Measurements from ENCODE around the gene RASL12.
"Not testable (repeated sequence)": the region's sequence is repeated elsewhere in the genome, so short reads cannot be mapped to it uniquely, and the experiment has no call there.

The RASL12 gene

DNA sequence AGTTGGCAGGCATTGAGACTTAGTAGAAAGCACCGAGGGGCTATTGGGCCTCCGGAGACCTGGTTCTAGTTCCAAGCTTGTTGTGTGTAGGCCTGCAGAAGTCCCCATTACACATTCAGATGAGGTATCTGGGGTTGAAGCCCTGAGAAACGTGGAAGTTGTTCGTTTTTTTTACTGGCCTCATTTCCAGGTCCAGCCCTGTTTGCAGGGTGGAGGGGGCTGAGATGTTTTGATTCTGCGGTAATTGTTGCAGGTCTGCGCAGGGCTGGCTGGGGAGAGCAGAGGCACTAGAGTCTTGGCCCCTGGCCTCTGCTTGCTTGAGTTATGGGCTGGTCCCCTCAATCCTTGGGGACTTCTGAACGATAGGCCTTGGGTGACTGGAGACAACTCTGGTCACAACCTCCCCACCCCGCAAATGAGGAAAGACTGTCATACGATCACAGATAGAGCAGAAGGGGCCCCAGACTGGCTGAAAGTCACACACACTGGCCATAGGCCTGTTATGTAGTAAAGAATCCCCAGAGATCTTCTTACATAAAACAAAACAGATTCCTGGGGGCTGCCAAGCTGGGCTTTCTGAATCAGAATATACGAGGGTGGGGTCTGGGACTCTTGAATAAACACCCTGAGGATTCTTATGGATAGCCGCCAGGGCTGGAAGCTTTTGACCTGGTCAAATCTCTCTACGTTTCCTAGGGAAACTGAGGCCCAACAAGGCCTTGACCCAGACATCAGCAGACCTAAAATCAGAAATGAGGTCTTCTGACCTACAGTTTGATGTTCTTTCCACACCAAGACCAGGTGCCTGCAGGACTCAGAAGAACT is 24.4 kb upstream of the RASL12 start:
- DNase-seq: no peak

GRCh38 chr15:65089206-65089824 is 21.5 kb upstream of the RASL12 start:
- no peak for DNase-seq

GRCh38 chr15:65088643-65089021 is 20.8 kb upstream of the RASL12 start:
- no peak for DNase-seq

- no peak for DNase-seq
Measured at GRCh38 chr15:65087873-65088642, 20.3 kb upstream of the RASL12 start.

DNA sequence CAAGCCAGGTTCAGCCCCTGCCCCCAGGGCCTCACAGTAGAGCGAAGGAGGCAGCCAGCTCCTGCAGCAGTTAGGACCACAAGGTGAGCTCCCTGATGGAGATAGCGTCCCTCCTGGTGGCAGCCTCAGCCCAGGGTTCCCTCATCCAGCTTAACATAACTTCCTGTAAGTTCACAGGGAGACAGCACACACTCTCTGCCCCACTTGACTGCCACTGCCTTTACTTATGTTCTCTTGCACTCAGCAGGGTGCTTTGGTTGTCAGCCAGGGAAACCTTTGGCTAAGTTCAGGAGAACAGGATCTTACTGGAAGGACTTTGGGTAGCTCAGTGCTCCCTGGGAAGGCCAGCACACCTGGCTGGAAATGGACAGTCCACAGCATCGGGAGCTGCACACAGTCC is 19.6 kb upstream of the RASL12 start:
- DNase-seq: no peak

DNA sequence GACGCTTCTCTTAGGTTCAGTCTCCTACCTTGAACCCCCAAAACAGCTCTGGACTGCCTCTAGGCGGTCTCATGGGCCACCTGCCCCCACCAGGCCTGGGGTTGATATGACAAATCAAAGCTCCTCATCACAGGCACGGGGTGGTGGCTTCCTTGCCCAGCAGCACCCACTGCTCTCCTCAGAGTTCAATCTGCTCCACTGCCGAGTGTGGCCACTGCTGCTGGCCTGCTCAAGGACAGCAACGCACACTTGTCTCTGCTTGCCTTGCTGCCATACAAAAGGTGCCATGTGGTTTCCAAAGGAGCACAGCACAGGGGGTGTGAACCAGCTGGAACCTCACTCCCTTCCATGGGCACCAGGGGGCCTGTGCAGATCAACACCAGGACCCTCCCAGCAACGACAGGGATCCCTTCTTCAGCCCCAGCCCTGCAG is 18.9 kb upstream of the RASL12 start:
- no peak for DNase-seq

GRCh38 chr15:65085990-65086679 is 18.3 kb upstream of the RASL12 start:
- DNase-seq: no peak

- no peak for DNase-seq
Measured at GRCh38 chr15:65085207-65085753, 17.5 kb upstream of the RASL12 start.

- DNase-seq: no peak
Measured at GRCh38 chr15:65084500-65085206, 16.9 kb upstream of the RASL12 start.

- no peak for DNase-seq
Measured at GRCh38 chr15:65083262-65083701, 15.5 kb upstream of the RASL12 start.

GRCh38 chr15:65082303-65082953 is 14.6 kb upstream of the RASL12 start:
- no peak for DNase-seq

GRCh38 chr15:65081758-65082157 is 14.0 kb upstream of the RASL12 start:
- DNase-seq: no peak

DNA sequence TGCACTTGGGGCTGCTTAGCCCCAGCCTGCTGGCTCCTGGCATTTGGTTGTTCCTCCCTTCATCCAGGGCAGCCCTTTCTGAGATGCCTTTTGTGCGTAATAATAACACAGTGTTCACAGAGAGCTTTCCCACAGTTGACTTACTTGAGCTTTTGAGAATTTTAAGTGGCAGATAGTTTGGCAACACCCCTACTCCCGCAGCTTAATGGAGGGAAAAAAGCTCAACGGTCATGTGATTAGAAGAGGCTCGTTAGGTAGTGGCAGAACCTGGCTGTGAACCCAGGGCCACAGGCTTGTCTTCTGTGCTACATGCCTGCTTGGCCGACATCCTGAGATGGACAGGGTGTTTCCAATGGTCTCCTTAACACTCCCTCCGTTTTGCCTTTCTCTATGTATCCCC is 13.5 kb upstream of the RASL12 start:
- no peak for DNase-seq

GRCh38 chr15:65079580-65079979 is 11.8 kb upstream of the RASL12 start:
- DNase-seq: no peak

- DNase-seq: peak; percentile 76
Measured at GRCh38 chr15:65077981-65078352, 10.2 kb upstream of the RASL12 start.

- no peak for DNase-seq
Measured at GRCh38 chr15:65077291-65077980, 9.6 kb upstream of the RASL12 start.

- DNase-seq: no peak
Measured at GRCh38 chr15:65076486-65077290, 8.9 kb upstream of the RASL12 start, which contains the start of gene KBTBD13. KBTBD13 (plus strand) TSS chr15:65076746; CDS start chr15:65076816, 70 bp downstream.

DNA sequence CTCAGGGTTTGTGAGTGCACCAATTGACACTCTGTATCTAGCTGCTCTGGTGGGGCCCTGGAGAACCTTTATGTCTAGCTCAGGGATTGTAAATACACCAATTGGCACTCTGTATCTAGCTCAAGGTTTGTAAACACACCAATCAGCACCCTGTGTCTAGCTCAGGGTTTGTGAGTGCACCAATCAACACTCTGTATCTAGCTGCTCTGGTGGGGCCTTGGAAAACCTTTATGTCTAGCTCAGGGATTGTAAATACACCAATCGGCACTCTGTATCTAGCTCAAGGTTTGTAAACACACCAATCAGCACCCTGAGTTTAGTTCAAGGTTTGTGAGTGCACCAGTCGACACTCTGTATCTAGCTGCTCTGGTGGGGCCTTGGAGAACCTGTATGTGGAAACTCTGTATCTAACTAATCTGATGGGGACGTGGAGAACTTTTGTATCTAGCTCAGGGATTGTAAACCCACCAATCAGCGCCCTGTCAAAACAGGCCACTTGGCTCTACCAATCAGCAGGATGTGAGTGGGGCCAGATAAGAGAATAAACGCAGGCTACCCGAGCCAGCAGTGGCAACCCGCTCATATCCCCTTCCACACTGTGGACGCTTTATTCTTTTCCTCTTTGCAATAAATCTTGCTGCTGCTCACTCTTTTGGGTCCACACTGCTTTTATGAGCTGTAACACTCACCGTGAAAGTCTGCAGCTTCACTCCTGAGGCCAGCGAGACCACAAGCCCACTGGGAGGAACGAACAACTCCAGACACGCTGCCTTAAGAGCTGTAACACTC is 8.0 kb upstream of the RASL12 start:
- not testable (repeated sequence) for DNase-seq

DNA sequence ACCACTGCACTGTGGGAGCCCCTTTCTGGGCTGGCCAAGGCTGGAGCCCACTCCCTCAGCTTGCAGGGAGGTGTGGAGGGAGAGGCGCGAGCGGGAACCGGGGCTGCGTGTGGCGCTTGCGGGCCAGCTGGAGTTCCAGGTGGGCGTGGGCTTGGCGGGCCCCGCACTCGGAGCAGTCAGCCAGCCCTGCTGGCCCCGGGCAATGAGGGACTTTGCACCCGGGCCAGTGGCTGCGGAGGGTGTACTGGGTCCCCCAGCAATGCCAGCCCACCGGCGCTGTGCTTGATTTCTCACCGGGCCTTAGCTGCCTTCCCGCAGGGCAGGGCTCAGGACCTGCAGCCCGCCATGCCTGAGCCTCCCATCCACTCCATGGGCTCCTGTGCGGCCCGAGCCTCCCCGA is 7.2 kb upstream of the RASL12 start:
- not testable (repeated sequence) for DNase-seq

Measured in activated CD8-positive, alpha-beta memory T cell treated with anti-CD3 and anti-CD28 coated beads for 24 hours (primary cell).